Kidney epithelial cell (primary cell): ENCODE results near the gene MAP1B. TPM values are rescaled to one million over a fixed set of nuclear protein-coding genes. Genes with fewer than 3 reads are reported as not detected.

ENCODE experiments used
- DNase-seq: peaks from one replicate; pipeline ENCODE4 v3.0.0-alpha.2; 2010; ENCODE audit warnings: low read depth
- H3K27me3 ChIP-seq: 2 replicates; pipeline ENCODE4 v1.6.0; 2011; ENCODE audit warnings: low read length; ENCODE audit not compliant: control insufficient read depth, insufficient read depth
- H3K36me3 ChIP-seq: 2 replicates; pipeline ENCODE4 v1.5.1; 2011; ENCODE audit warnings: low read length; ENCODE audit not compliant: control insufficient read depth, insufficient read depth
- H3K4me3 ChIP-seq: 2 replicates; pipeline ENCODE4 v1.5.1; 2011; ENCODE audit warnings: low read depth, mild to moderate bottlenecking, control low read depth, low read length
- CTCF ChIP-seq: IDR thresholded peaks from 2 replicates; pipeline ENCODE4 v1.5.1; 2011; ENCODE audit warnings: mild to moderate bottlenecking, moderate library complexity, low read length, control low read depth, inconsistent platforms; ENCODE audit not compliant: insufficient read depth, poor library complexity, severe bottlenecking
- total RNA-seq: library from RNA; depleted of rRNA; stranded (reverse); fragments of >200 nt; gene quantifications from 2 replicates; pipeline ENCODE4 v1.2.3, GENCODE V29; 2015

The MAP1B gene
- total RNA-seq, 1 donor from 2014 or later: 136 TPM

GRCh38 chr5:72241346-72242003 lies 134.2 kb downstream of the MAP1B start:
- H3K4me3 ChIP-seq: no peak overlapping the region
- H3K27me3 ChIP-seq: no peaks in the 10 kb centered on the region
- TF ChIP-seq CTCF: no peak
- DNase-seq: no peak
- H3K36me3 ChIP-seq: no peaks in the 10 kb centered on the region

GRCh38 chr5:72242796-72243475 lies 135.7 kb downstream of the MAP1B start:
- peak; percentile 32 for DNase-seq
- no peak for TF ChIP-seq CTCF
- H3K36me3 ChIP-seq: no peaks in the 10 kb centered on the region
- no peak overlapping the region for H3K4me3 ChIP-seq
- no peaks in the 10 kb centered on the region for H3K27me3 ChIP-seq

- DNase-seq: no peak
- H3K27me3 ChIP-seq: no peaks in the 10 kb centered on the region
- no peak for TF ChIP-seq CTCF
- no peak overlapping the region for H3K4me3 ChIP-seq
- H3K36me3 ChIP-seq: no peaks in the 10 kb centered on the region
Observed at GRCh38 chr5:72243706-72244105, 136.4 kb downstream of the MAP1B start.

- Histone ChIP-seq H3K4me3 (no peak overlapping the region), H3K36me3 (no peaks in the 10 kb centered on the region), H3K27me3 (no peaks in the 10 kb centered on the region)
- no peak for DNase-seq
- TF ChIP-seq CTCF: peak; percentile 47
Observed at GRCh38 chr5:72244862-72245371, 137.6 kb downstream of the MAP1B start.

- TF ChIP-seq CTCF: no peak
- Histone ChIP-seq H3K27me3 (no peaks in the 10 kb centered on the region), H3K36me3 (no peaks in the 10 kb centered on the region), H3K4me3 (no peak overlapping the region)
- no peak for DNase-seq
Observed at GRCh38 chr5:72245546-72245945, 138.3 kb downstream of the MAP1B start.
